SU-DHL-6 (cell line): ENCODE measurements around the gene SLC12A2.

ENCODE experiments used
- H2AFZ ChIP-seq: fragments of 200-600 bp; sonication (generic); 2 replicates; pipeline ENCODE4 v1.6.1; 2014; ENCODE audit warnings: low read depth, mild to moderate bottlenecking, moderate library complexity, mixed read lengths, antibody characterized with exemption, low read length; ENCODE audit not compliant: severe bottlenecking
- H3F3A ChIP-seq: fragments of 200-600 bp; shearing (Covaris generic); 2 replicates; pipeline ENCODE4 v1.6.0; 2016; ENCODE audit warnings: antibody characterized with exemption, mild to moderate bottlenecking; ENCODE audit not compliant: insufficient read depth
- H3K27ac ChIP-seq: fragments of 200-600 bp; sonication (generic); 2 replicates; pipeline ENCODE4 v1.5.1; 2016; ENCODE audit warnings: low read depth, mild to moderate bottlenecking, low read length, moderate library complexity, mixed read lengths
- H3K27me3 ChIP-seq: fragments of 200-600 bp; sonication (generic), shearing (Covaris generic); 2 replicates; pipeline ENCODE4 v1.6.0; 2014; ENCODE audit warnings: mild to moderate bottlenecking, low read length
- H3K36me3 ChIP-seq: fragments of 200-600 bp; sonication (generic); 2 replicates; pipeline ENCODE4 v1.6.1; 2014; ENCODE audit warnings: mild to moderate bottlenecking, low read length, mixed read lengths
- H3K4me2 ChIP-seq: fragments of 300-600, 200-600 bp; shearing (Covaris generic), sonication (generic); 2 replicates; pipeline ENCODE4 v1.6.0; 2014; ENCODE audit warnings: low read length, low read depth, mild to moderate bottlenecking; ENCODE audit not compliant: poor library complexity, severe bottlenecking
- H3K4me3 ChIP-seq: fragments of 200-600 bp; sonication (generic); 2 replicates; pipeline ENCODE4 v1.5.1; 2014; ENCODE audit warnings: antibody characterized with exemption, low read length, mild to moderate bottlenecking, mixed read lengths; ENCODE audit not compliant: insufficient read depth, poor library complexity, severe bottlenecking
- H3K79me2 ChIP-seq: fragments of 200-600 bp; sonication (generic); 2 replicates; pipeline ENCODE4 v1.6.1; 2014; ENCODE audit warnings: mild to moderate bottlenecking, low read length, moderate library complexity; ENCODE audit not compliant: insufficient read depth
- H3K9ac ChIP-seq: fragments of 200-600 bp; sonication (generic); 2 replicates; pipeline ENCODE4 v1.7.0; 2014; ENCODE audit warnings: mild to moderate bottlenecking, low read length
- H3K9me2 ChIP-seq: fragments of 200-600 bp; sonication (generic); replicated peaks from 2 replicates; pipeline ENCODE4 v1.6.1; 2014; ENCODE audit warnings: low read length; ENCODE audit not compliant: insufficient read depth
- H3K9me3 ChIP-seq: fragments of 200-600 bp; sonication (generic); 2 replicates; pipeline ENCODE4 v1.6.1; 2014; ENCODE audit warnings: low read length, mixed read lengths; ENCODE audit not compliant: insufficient read depth
- H4K20me1 ChIP-seq: fragments of 200-600 bp; sonication (generic); 2 replicates; pipeline ENCODE4 v1.6.1; 2014; ENCODE audit warnings: low read depth, mild to moderate bottlenecking, antibody characterized with exemption, low read length, moderate library complexity, mixed read lengths
- CTCF ChIP-seq: fragments of 200-600 bp; sonication (generic); IDR thresholded peaks from one replicate; pipeline ENCODE4 v1.5.1; 2017; ENCODE audit warnings: antibody characterized with exemption, mild to moderate bottlenecking, low read length, moderate library complexity; ENCODE audit not compliant: insufficient read depth, poor library complexity, severe bottlenecking
- EZH2phosphoT487 ChIP-seq: fragments of 200-600 bp; sonication (generic), shearing (Covaris generic); conservative IDR thresholded peaks from 2 replicates; pipeline ENCODE4 v1.6.1; 2018; ENCODE audit warnings: mild to moderate bottlenecking, antibody characterized with exemption, low read length, moderate library complexity, mixed read lengths

SLC12A2 gene

GRCh38 chr5:128084228-128085167 lies 932 bp downstream of the SLC12A2 start:
- Histone ChIP-seq H4K20me1 (peaks cover 15% of the 10 kb centered on the region), H3K4me2 (peak overlapping the region; percentile 96), H3F3A (peaks cover 7% of the 10 kb centered on the region), H3K27me3 (no peaks in the 10 kb centered on the region), H3K79me2 (peaks cover 85% of the 10 kb centered on the region), H3K9me2 (no peaks in the 10 kb centered on the region), H3K9me3 (no peaks in the 10 kb centered on the region), H3K27ac (peak overlapping the region; percentile 94), H3K4me3 (peak overlapping the region; percentile 68), H2AFZ (no peak overlapping the region), H3K36me3 (no peaks in the 10 kb centered on the region; the same call in 1 of the 2 replicates), H3K9ac (peak overlapping the region; percentile 85)
- no peak for TF ChIP-seq EZH2phosphoT487
- TF ChIP-seq CTCF: no peak

- H3K36me3 ChIP-seq: no peaks in the 10 kb centered on the region; the same call in 1 of the 2 replicates
- H3K4me2 ChIP-seq: peak overlapping the region; percentile 96
- no peaks in the 10 kb centered on the region for H3K9me2 ChIP-seq
- TF ChIP-seq CTCF: no peak
- no peak for TF ChIP-seq EZH2phosphoT487
- peaks cover 15% of the 10 kb centered on the region for H4K20me1 ChIP-seq
- no peaks in the 10 kb centered on the region for H3K27me3 ChIP-seq
- H3K79me2 ChIP-seq: peaks cover 85% of the 10 kb centered on the region
- H3K4me3 ChIP-seq: peak overlapping the region; percentile 68
- H2AFZ ChIP-seq: no peak overlapping the region
- peak overlapping the region; percentile 85 for H3K9ac ChIP-seq
- no peak overlapping the region for H3K27ac ChIP-seq
- no peaks in the 10 kb centered on the region for H3K9me3 ChIP-seq
- peaks cover 6% of the 10 kb centered on the region for H3F3A ChIP-seq
Observed at GRCh38 chr5:128085413-128085812, 1.8 kb downstream of the SLC12A2 start.

- H3F3A ChIP-seq: no peaks in the 10 kb centered on the region
- peaks cover 12% of the 10 kb centered on the region for H3K36me3 ChIP-seq
- H3K27me3 ChIP-seq: no peaks in the 10 kb centered on the region
- H2AFZ ChIP-seq: no peak overlapping the region
- H3K9me2 ChIP-seq: no peaks in the 10 kb centered on the region
- peaks cover 14% of the 10 kb centered on the region; the same call in 1 of the 2 replicates for H3K9me3 ChIP-seq
- no peaks in the 10 kb centered on the region for H4K20me1 ChIP-seq
- H3K27ac ChIP-seq: no peak overlapping the region
- no peak overlapping the region for H3K4me2 ChIP-seq
- H3K9ac ChIP-seq: no peak overlapping the region
- no peak for TF ChIP-seq EZH2phosphoT487
- no peak for TF ChIP-seq CTCF
- H3K79me2 ChIP-seq: peaks cover 99% of the 10 kb centered on the region
- no peak overlapping the region for H3K4me3 ChIP-seq
Observed at GRCh38 chr5:128091579-128091978, 8.0 kb downstream of the SLC12A2 start.
